HG02840 (cell line): ENCODE results near the gene COL27A1.

Experiments used
- ATAC-seq: cut with Tn5 transposase; IDR thresholded peaks from one replicate; pipeline ENCODE4 v1.9.1; 2021; ENCODE audit warnings: mild to moderate bottlenecking, moderate library complexity, moderate number of reproducible peaks; ENCODE audit not compliant: unreplicated experiment, low FRiP score

Gene COL27A1

GRCh38 chr9:114166103-114166470 is 10.8 kb downstream of the COL27A1 start:
- no peak for ATAC-seq

GRCh38 chr9:114166614-114167572 is 11.6 kb downstream of the COL27A1 start:
- no peak for ATAC-seq

GRCh38 chr9:114167591-114168091 is 12.3 kb downstream of the COL27A1 start:
- no peak for ATAC-seq

GRCh38 chr9:114168281-114169028 is 13.1 kb downstream of the COL27A1 start:
- ATAC-seq: no peak

- ATAC-seq: no peak
Observed at GRCh38 chr9:114169029-114169951, 14.0 kb downstream of the COL27A1 start.

- ATAC-seq: no peak
Observed at GRCh38 chr9:114169952-114170770, 14.8 kb downstream of the COL27A1 start.

GRCh38 chr9:114170771-114171461 is 15.6 kb downstream of the COL27A1 start:
- ATAC-seq: no peak

GRCh38 chr9:114171500-114171899 is 16.2 kb downstream of the COL27A1 start:
- ATAC-seq: no peak

GRCh38 chr9:114172981-114173833 is 17.9 kb downstream of the COL27A1 start:
- no peak for ATAC-seq

- ATAC-seq: no peak
Observed at GRCh38 chr9:114174557-114174875, 19.2 kb downstream of the COL27A1 start.

GRCh38 chr9:114174876-114175771 is 19.8 kb downstream of the COL27A1 start:
- ATAC-seq: no peak

GRCh38 chr9:114176624-114177291 is 21.4 kb downstream of the COL27A1 start:
- ATAC-seq: no peak

- ATAC-seq: no peak
Observed at GRCh38 chr9:114177423-114178064, 22.2 kb downstream of the COL27A1 start.

- no peak for ATAC-seq
Observed at GRCh38 chr9:114178076-114178475, 22.7 kb downstream of the COL27A1 start.

- no peak for ATAC-seq
Observed at GRCh38 chr9:114178756-114179450, 23.6 kb downstream of the COL27A1 start.
